SU-DHL-6 (cell line): ENCODE results near the gene NACAD.

Source experiments
- EZH2phosphoT487 ChIP-seq: fragments of 200-600 bp; sonication (generic), shearing (Covaris generic); conservative IDR thresholded peaks from 2 replicates; pipeline ENCODE4 v1.6.1; 2018; ENCODE audit warnings: mild to moderate bottlenecking, antibody characterized with exemption, low read length, moderate library complexity, mixed read lengths
- TF ChIP-seq, protein P1 (sequence below): fragments of 200-600 bp; sonication (generic); IDR thresholded peaks from one replicate; pipeline ENCODE4 v1.5.1; 2017; ENCODE audit warnings: antibody characterized with exemption, mild to moderate bottlenecking, low read length, moderate library complexity; ENCODE audit not compliant: insufficient read depth, poor library complexity, severe bottlenecking

DNA sequence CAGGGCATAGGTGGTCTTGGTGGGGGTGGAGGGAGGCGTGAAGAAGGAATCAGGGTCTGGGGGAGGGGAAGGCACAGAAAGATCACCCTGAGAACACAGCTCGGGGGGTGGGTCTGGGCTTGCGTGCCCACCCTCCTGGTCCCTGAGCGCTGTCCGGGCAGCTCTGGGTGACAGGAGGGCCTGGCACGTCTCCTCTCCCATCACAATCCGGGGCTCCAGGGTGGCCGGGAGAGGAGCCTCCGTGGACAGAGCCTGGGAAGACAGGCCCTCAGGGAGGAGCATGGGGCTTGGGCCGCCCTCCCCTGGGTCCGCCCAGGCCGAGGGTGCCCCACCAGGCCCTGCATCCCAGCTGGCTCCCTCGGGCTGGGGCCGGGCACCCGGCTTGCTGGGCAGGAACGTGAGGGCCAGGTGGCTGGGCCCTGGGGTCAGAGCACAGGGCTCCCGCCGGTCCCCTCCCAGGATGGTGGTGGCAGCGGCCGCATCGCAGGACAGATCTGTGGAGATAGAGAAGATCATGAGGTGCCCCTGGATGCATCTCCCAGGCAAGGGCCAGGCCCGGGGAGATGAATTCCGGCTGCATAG is 3.1 kb downstream of the NACAD start:
- TF ChIP-seq, protein P1, sequence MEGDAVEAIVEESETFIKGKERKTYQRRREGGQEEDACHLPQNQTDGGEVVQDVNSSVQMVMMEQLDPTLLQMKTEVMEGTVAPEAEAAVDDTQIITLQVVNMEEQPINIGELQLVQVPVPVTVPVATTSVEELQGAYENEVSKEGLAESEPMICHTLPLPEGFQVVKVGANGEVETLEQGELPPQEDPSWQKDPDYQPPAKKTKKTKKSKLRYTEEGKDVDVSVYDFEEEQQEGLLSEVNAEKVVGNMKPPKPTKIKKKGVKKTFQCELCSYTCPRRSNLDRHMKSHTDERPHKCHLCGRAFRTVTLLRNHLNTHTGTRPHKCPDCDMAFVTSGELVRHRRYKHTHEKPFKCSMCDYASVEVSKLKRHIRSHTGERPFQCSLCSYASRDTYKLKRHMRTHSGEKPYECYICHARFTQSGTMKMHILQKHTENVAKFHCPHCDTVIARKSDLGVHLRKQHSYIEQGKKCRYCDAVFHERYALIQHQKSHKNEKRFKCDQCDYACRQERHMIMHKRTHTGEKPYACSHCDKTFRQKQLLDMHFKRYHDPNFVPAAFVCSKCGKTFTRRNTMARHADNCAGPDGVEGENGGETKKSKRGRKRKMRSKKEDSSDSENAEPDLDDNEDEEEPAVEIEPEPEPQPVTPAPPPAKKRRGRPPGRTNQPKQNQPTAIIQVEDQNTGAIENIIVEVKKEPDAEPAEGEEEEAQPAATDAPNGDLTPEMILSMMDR, result no peak
- TF ChIP-seq EZH2phosphoT487, result no peak
